Gastrocnemius medialis (tissue), 4 donors: Measurements from ENCODE around the gene PPP1R14C. TPM values are rescaled to one million over a fixed set of nuclear protein-coding genes. Genes with fewer than 3 reads are reported as not detected.

Experiments used
- ATAC-seq, 2 donors: fragments of 150-250 bp; one replicate each; pipeline ENCODE4 v1.9.1; 2016
- DNase-seq, 2 donors: peaks; one replicate each; pipeline ENCODE4 v3.0.0-alpha.2; 2019
- H3K27ac ChIP-seq, 4 donors: fragments of 200-600 bp; sonication (generic); 1 replicate in 1 of 4; 2 replicates in 3 of 4; pipeline ENCODE4 v1.5.1; 2016 to 2018; ENCODE audit warnings: mild to moderate bottlenecking in 2 of 4, moderate library complexity in 1 of 4
- H3K27me3 ChIP-seq, 3 donors: fragments of 200-600 bp; sonication (generic) in 2 of 3; 1 replicate in 1 of 3; 2 replicates in 2 of 3; pipeline versions ENCODE4 v1.5.1 to v1.6.0; 2016 to 2019; ENCODE audit warnings: mild to moderate bottlenecking in 1 of 3, moderate library complexity in 1 of 3
- H3K36me3 ChIP-seq, 2 donors: fragments of 200-600 bp; sonication (generic) in 1 of 2; one replicate each; pipeline ENCODE4 v1.5.1; 2017 to 2018
- H3K4me1 ChIP-seq, 2 donors: fragments of 200-600 bp; sonication (generic) in 1 of 2; one replicate each; pipeline ENCODE4 v1.5.1; 2016 to 2017; ENCODE audit warnings: mild to moderate bottlenecking in 2 of 2
- H3K4me3 ChIP-seq, 4 donors: fragments of 200-600 bp; sonication (generic) in 3 of 4; 1 replicate in 1 of 4; 2 replicates in 3 of 4; pipeline ENCODE4 v1.5.1; 2016 to 2019; ENCODE audit warnings: mild to moderate bottlenecking in 2 of 4
- H3K9me3 ChIP-seq, 3 donors: fragments of 200-600 bp; sonication (generic) in 2 of 3; 1 replicate in 1 of 3; 2 replicates in 2 of 3; pipeline ENCODE4 v1.5.1; 2016 to 2019
- POLR2A ChIP-seq, 2 donors: fragments of 450-650 bp; IDR thresholded peaks; one replicate each; pipeline ENCODE4 v1.6.1; 2017; ENCODE audit warnings: antibody characterized with exemption in 2 of 2, mild to moderate bottlenecking in 2 of 2, moderate library complexity in 2 of 2
- in situ Hi-C, 4 donors: fragments of 200-750 bp; cut with MboI; loops; one replicate each; pipeline versions ENCODE4 v1.15.0 to v1.8.0; 2017; ENCODE audit warnings: low sequenced_read_pairs in 4 of 4
- intact Hi-C: fragments of 100-400 bp; cut with DNase I; formaldehyde crosslinking; loops from one replicate; pipeline ENCODE4 v1.15.1; 2023; ENCODE audit warnings: low total_unique reads
- total RNA-seq, 4 donors: library from RNA; depleted of rRNA; stranded (reverse); fragments of >200 nt; gene quantifications; one replicate each; pipeline versions ENCODE4 v1.1.0 to v1.2.3, GENCODE V29; 2016
- TF ChIP-seq, protein P1 (sequence below), 5 experiments: fragments of 450-650 bp in 3 of 5; fragments of 200-600 bp in 2 of 5; sonication (generic) in 2 of 5; IDR thresholded peaks in 4 of 5; conservative IDR thresholded peaks in 1 of 5; 1 replicate in 4 of 5; 2 replicates in 1 of 5; pipeline ENCODE4 v1.5.1; 2016 to 2019; ENCODE audit warnings: antibody characterized with exemption in 5 of 5, mild to moderate bottlenecking in 3 of 5, moderate library complexity in 3 of 5

PPP1R14C gene
- total RNA-seq, 4 donors from 2014 or later = 14.9 to 37.0 (median 21.7) TPM

DNA sequence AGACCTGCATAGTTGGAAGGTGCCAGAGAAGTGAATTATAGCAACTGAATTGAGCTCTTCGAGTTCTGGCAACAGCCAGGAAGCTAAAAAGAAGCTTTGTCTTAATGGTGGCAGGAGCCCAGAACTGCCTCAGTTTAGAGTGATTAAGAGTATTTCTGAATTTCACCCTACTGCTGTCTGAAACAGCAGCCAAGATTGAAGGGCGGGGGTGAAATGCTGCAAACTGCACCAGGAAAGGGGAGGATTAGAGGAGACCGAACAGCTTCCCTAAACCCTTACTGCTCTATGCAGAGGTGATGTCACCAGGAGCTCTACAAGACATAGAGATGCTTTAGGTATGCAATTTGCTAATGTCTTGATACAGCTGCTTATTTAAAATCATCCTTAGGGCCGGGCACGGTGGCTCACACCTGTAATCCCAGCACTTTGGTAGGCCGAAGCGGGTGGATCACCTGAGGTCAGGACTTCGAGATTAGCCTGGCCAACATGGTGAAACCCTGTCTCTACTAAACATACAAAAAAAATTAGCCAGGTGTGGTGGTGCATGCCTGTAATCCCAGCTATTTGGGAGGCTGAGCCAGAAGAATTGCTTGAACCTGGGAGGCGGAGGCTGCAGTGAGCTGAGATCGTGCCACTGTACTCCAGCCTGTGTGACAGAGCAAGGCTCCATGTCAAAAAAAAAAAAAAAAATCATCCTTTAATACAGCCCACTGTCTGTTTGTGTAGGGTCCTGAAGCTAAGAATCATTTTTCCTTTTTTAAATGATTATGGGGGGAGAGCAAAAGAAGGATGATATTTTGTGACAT, 134.3 kb downstream of the PPP1R14C start:
- TF ChIP-seq POLR2A (IDR thresholded peaks at IDR 0.05) = no peak
- TF ChIP-seq, protein P1, sequence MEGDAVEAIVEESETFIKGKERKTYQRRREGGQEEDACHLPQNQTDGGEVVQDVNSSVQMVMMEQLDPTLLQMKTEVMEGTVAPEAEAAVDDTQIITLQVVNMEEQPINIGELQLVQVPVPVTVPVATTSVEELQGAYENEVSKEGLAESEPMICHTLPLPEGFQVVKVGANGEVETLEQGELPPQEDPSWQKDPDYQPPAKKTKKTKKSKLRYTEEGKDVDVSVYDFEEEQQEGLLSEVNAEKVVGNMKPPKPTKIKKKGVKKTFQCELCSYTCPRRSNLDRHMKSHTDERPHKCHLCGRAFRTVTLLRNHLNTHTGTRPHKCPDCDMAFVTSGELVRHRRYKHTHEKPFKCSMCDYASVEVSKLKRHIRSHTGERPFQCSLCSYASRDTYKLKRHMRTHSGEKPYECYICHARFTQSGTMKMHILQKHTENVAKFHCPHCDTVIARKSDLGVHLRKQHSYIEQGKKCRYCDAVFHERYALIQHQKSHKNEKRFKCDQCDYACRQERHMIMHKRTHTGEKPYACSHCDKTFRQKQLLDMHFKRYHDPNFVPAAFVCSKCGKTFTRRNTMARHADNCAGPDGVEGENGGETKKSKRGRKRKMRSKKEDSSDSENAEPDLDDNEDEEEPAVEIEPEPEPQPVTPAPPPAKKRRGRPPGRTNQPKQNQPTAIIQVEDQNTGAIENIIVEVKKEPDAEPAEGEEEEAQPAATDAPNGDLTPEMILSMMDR (IDR thresholded peaks at IDR 0.05 in 4 of 5, conservative IDR thresholded peaks at IDR 0.05 in 1 of 5) = no peak
- ATAC-seq = no peak
- no peak for DNase-seq
- Histone ChIP-seq H3K4me1 (peaks cover 13 to 18% of the 10 kb centered on the region in 2 donors), H3K4me3 (no peak overlapping the region), H3K27me3 (no peaks in the 10 kb centered on the region), H3K36me3 (no peaks in the 10 kb centered on the region), H3K27ac (no peak overlapping the region), H3K9me3 (no peaks in the 10 kb centered on the region)
- in situ Hi-C loops (no loop called here), intact Hi-C loops (no loop called here)

DNA sequence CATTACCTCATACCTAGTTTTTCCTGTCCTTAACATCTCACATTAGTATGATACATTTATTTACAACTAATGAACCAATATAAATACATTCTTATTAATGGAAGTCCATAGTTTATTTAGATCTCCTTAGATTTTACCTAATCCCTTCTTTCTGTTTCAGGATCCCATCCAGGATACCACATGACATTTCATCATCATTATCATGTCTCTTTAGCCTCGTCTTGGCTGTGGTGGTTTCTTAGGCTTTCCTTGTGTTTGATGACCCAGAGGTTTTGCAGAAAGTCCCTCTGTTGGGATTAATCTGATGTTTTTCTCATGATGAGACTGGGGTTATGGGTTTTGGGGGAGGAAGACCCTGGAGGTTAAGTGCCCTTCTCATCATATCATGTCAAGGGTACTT, 136.7 kb downstream of the PPP1R14C start:
- Histone ChIP-seq H3K4me1 (peaks cover 5% of the 10 kb centered on the region in 2 donors), H3K4me3 (no peak overlapping the region), H3K9me3 (no peaks in the 10 kb centered on the region), H3K27ac (no peak overlapping the region), H3K27me3 (no peaks in the 10 kb centered on the region), H3K36me3 (no peaks in the 10 kb centered on the region)
- in situ Hi-C loops = no loop called here
- ATAC-seq = no peak
- intact Hi-C loops = no loop called here
- no peak for DNase-seq
- no peak for TF ChIP-seq POLR2A (IDR thresholded peaks at IDR 0.05)
- TF ChIP-seq, protein P1 (IDR thresholded peaks at IDR 0.05 in 4 of 5, conservative IDR thresholded peaks at IDR 0.05 in 1 of 5) = no peak

DNA sequence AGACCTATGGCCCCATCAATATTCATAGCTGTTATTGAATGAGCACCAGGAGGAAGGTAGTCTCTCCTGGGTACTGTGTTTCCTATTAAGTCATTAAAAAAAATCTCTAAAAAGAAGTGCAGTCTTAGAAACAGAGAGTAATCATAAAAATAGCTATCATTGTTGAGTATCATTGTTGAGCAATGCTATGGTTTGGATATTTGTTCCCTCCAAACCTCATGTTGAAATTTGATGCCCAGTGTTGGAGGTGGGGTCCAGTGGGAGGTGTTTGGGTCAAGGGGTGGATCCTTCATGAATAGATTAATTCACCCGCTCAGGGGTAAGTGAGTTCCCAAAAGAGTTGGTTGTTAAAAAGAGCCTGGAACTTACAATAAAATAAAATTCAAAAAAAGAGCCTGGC, 137.9 kb downstream of the PPP1R14C start:
- H3K27me3 ChIP-seq = no peaks in the 10 kb centered on the region
- H3K9me3 ChIP-seq = no peaks in the 10 kb centered on the region
- H3K4me3 ChIP-seq = no peak overlapping the region
- in situ Hi-C loops = no loop called here
- DNase-seq = no peak
- H3K36me3 ChIP-seq = no peaks in the 10 kb centered on the region
- H3K27ac ChIP-seq = no peak overlapping the region
- ATAC-seq = no peak
- intact Hi-C loops = no loop called here
- TF ChIP-seq, protein P1 (IDR thresholded peaks at IDR 0.05 in 4 of 5, conservative IDR thresholded peaks at IDR 0.05 in 1 of 5) = no peak
- TF ChIP-seq POLR2A (IDR thresholded peaks at IDR 0.05) = no peak
- H3K4me1 ChIP-seq = peaks cover 4 to 5% of the 10 kb centered on the region in 2 donors

DNA sequence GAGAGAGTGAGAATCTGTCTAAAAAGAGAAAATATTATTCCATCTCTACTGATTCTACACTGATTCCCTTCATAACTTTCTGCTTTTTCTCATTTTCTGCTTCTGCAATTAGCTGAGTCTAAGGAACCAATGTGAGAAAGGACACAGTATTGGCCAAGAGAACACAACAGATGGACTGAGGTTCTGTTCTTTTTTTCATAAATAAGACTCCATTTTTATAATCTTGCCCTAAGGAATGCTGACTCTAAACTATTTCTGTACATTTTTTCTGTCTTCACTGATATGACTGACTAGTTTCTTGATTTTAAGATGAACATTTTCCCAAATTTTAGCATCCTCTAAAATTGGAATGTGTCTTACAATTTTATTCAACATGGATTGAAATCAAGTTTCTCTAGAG, 138.9 kb downstream of the PPP1R14C start:
- no peak for TF ChIP-seq POLR2A (IDR thresholded peaks at IDR 0.05)
- TF ChIP-seq, protein P1 (IDR thresholded peaks at IDR 0.05 in 4 of 5, conservative IDR thresholded peaks at IDR 0.05 in 1 of 5) = no peak
- in situ Hi-C loops (no loop called here), intact Hi-C loops (no loop called here)
- no peaks in the 10 kb centered on the region for H3K27me3 ChIP-seq
- no peak overlapping the region for H3K27ac ChIP-seq
- no peaks in the 10 kb centered on the region for H3K9me3 ChIP-seq
- H3K4me3 ChIP-seq = no peak overlapping the region
- DNase-seq (no peak), ATAC-seq (no peak)
- H3K36me3 ChIP-seq = no peaks in the 10 kb centered on the region
- H3K4me1 ChIP-seq = peaks cover 4 to 5% of the 10 kb centered on the region in 2 donors
